ENCODE data around the gene PTGDS.

The PTGDS gene

GRCh38 chr9:137023157-137023556 is 45.9 kb downstream of the PTGDS start:
- DNase-seq (ENCODE audit: extremely low read depth, low read depth) = no peak
- TF ChIP-seq CTCF (IDR thresholded peaks at IDR 0.05; ENCODE audit: low read depth, low read length) = no peak

GRCh38 chr9:137023583-137023991 is 46.3 kb downstream of the PTGDS start:
- no peak for TF ChIP-seq CTCF (IDR thresholded peaks at IDR 0.05; ENCODE audit: low read depth, low read length)

GRCh38 chr9:137025517-137025966 is 48.2 kb downstream of the PTGDS start:
- no peak for DNase-seq (ENCODE audit: extremely low read depth, low read depth)

More at GRCh38 chr9:137023583-137023991, 46.3 kb downstream of the PTGDS start:
- DNase-seq (ENCODE audit: extremely low read depth, low read depth) = no peak

GRCh38 chr9:137026384-137026783 is 49.1 kb downstream of the PTGDS start:
- TF ChIP-seq CTCF (IDR thresholded peaks at IDR 0.05; ENCODE audit: low read depth, low read length) = no peak

More at GRCh38 chr9:137025517-137025966, 48.2 kb downstream of the PTGDS start:
- TF ChIP-seq CTCF (IDR thresholded peaks at IDR 0.05; ENCODE audit: low read depth, low read length) = no peak

GRCh38 chr9:137026828-137027227 is 49.5 kb downstream of the PTGDS start:
- no peak for DNase-seq (ENCODE audit: extremely low read depth, low read depth)
- no peak for TF ChIP-seq CTCF (IDR thresholded peaks at IDR 0.05; ENCODE audit: low read depth, low read length)

More at GRCh38 chr9:137026384-137026783, 49.1 kb downstream of the PTGDS start:
- DNase-seq (ENCODE audit: extremely low read depth, low read depth) = no peak

GRCh38 chr9:137027369-137028262 is 50.3 kb downstream of the PTGDS start, which contains the start of gene ABCA2:
Gene ABCA2 (minus strand): TSS chr9:137028237. CDS start chr9:137028140, 97 bp downstream.
- DNase-seq (ENCODE audit: extremely low read depth, low read depth) = no peak
- no peak for TF ChIP-seq CTCF (IDR thresholded peaks at IDR 0.05; ENCODE audit: low read depth, low read length)
